Activated CD4-positive, alpha-beta memory T cell treated with anti-CD3 and anti-CD28 coated beads for 36 hours (primary cell): ENCODE data around the gene TRERF1. TPM values are rescaled to one million over a fixed set of nuclear protein-coding genes. Genes with fewer than 3 reads are reported as not detected.
"Not testable (repeated sequence)": the region's sequence is repeated elsewhere in the genome, so short reads cannot be mapped to it uniquely, and the experiment has no call there.

Experiments
- CTCF ChIA-PET: fragments of 350-600 bp; sonication (Branson Sonifier 250); formaldehyde crosslinking; loops from one replicate; lab custom pipeline; 2021; ENCODE audit warnings: antibody characterized with exemption, inconsistent platforms; lab: Charles Lee
- POLR2A ChIA-PET: fragments of 350-600 bp; sonication (Branson Sonifier 250); formaldehyde crosslinking; loops from one replicate; lab custom pipeline; 2021; ENCODE audit warnings: antibody characterized with exemption; lab: Charles Lee
- DNase-seq: peaks from one replicate; pipeline ENCODE4 v3.0.0-alpha.2; 2020
- H3K27ac Mint-ChIP-seq: one replicate; pipeline ENCODE4 v1.8.0; 2021; ENCODE audit warnings: mixed read lengths
- H3K27me3 Mint-ChIP-seq: one replicate; pipeline ENCODE4 v1.8.0; 2021; ENCODE audit warnings: mixed read lengths
- H3K36me3 Mint-ChIP-seq: one replicate; pipeline ENCODE4 v1.8.0; 2021; ENCODE audit warnings: mixed read lengths
- H3K4me1 Mint-ChIP-seq: one replicate; pipeline ENCODE4 v1.8.0; 2021; ENCODE audit warnings: low read depth, mixed read lengths
- H3K4me3 Mint-ChIP-seq: one replicate; pipeline ENCODE4 v1.8.0; 2021; ENCODE audit warnings: mild to moderate bottlenecking, mixed read lengths
- H3K9me3 Mint-ChIP-seq: one replicate; pipeline ENCODE4 v1.8.0; 2021; ENCODE audit warnings: mixed read lengths
- intact Hi-C: fragments of 100-400 bp; cut with micrococcal nuclease; formaldehyde crosslinking; loops from one replicate; pipeline ENCODE4 v1.15.1; 2023
- total RNA-seq, 2 experiments: library from RNA; stranded (reverse); gene quantifications; one replicate each; pipeline ENCODE4 v1.2.3, GENCODE V29; 2021

The TRERF1 gene
- total RNA-seq, 2 experiments from 2014 or later = 16.3 to 16.7 TPM

- ChIA-PET CTCF (interaction anchor here (2.0 kb wide), 1 partner anchor 213 kb away, joined by 6 read pairs; no protein-coding TSS in a partner anchor), POLR2A (no interaction called here)
- no peak overlapping the region for H3K4me3 Mint-ChIP-seq
- intact Hi-C loops = loop anchor here (5.0 kb wide), 1 partner anchor 98 kb away; no protein-coding TSS in a partner anchor
- H3K27me3 Mint-ChIP-seq = no peaks in the 10 kb centered on the region
- no peak overlapping the region for H3K27ac Mint-ChIP-seq
- peaks cover 2% of the 10 kb centered on the region for H3K36me3 Mint-ChIP-seq
- DNase-seq = no peak
- peaks cover 50% of the 10 kb centered on the region for H3K4me1 Mint-ChIP-seq
- H3K9me3 Mint-ChIP-seq = no peaks in the 10 kb centered on the region
Observed at GRCh38 chr6:42334870-42335269, 116.9 kb downstream of the TRERF1 start.

DNA sequence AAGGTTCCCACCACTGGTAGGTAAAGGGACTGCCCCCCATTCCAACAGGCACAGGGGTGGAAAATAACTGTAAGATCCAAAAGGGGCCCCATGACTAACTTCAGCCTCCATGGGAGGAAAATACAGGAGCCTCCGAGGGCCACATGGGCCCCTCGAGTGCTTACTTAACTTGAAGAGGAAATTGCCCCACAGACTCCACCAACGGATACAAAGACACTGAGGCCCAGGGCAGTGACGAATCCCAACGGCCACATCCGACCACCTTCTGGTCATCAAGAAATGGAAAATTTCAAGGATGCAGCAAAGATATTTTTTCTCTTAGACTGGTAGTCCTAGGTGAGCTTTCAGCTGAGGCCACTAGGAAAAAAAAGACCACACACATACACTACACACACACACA is 118.1 kb downstream of the TRERF1 start:
- intact Hi-C loops = no loop called here
- Mint-ChIP-seq H3K4me1 (peaks cover 39% of the 10 kb centered on the region), H3K27me3 (no peaks in the 10 kb centered on the region), H3K27ac (no peak overlapping the region), H3K4me3 (no peak overlapping the region), H3K9me3 (no peaks in the 10 kb centered on the region), H3K36me3 (peaks cover 2% of the 10 kb centered on the region)
- ChIA-PET CTCF (interaction anchor here (0.9 to 1.0 kb wide), 2 partner anchors 24 to 214 kb away, joined by 3 read pairs; no protein-coding TSS in a partner anchor), POLR2A (no interaction called here)
- no peak for DNase-seq

GRCh38 chr6:42332916-42333315 is 118.8 kb downstream of the TRERF1 start:
- Mint-ChIP-seq H3K27me3 (no peaks in the 10 kb centered on the region), H3K27ac (no peak overlapping the region), H3K36me3 (peaks cover 2% of the 10 kb centered on the region), H3K9me3 (no peaks in the 10 kb centered on the region), H3K4me1 (peaks cover 32% of the 10 kb centered on the region), H3K4me3 (no peak overlapping the region)
- ChIA-PET CTCF (interaction anchor here (0.9 kb wide), 1 partner anchor 214 kb away, joined by 3 read pairs; no protein-coding TSS in a partner anchor), POLR2A (no interaction called here)
- no peak for DNase-seq
- intact Hi-C loops = no loop called here

DNA sequence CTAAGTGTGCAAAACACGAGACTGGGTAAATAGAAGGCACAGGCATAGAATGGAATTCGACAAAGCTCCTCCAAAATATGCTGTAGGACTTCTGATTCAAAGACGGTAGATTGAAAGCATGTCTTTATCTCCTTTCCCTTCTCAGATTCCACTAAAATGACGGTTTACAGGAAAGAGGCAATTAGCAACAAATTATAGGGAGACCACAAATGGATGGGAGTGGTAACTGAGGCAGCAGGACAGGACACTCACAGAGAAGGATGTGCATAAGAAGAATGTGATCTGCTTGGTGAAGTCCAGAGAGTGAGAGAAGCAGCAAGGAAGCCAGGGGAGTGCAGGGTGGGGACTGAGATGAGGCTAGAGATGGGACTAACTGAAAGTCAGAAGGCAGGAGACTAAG is 120.7 kb downstream of the TRERF1 start:
- H3K9me3 Mint-ChIP-seq = no peaks in the 10 kb centered on the region
- CTCF ChIA-PET = no interaction called here
- no peaks in the 10 kb centered on the region for H3K27me3 Mint-ChIP-seq
- POLR2A ChIA-PET = no interaction called here
- intact Hi-C loops = no loop called here
- no peak for DNase-seq
- peaks cover 27% of the 10 kb centered on the region for H3K4me1 Mint-ChIP-seq
- no peak overlapping the region for H3K4me3 Mint-ChIP-seq
- H3K27ac Mint-ChIP-seq = no peak overlapping the region
- H3K36me3 Mint-ChIP-seq = peaks cover 2% of the 10 kb centered on the region

DNA sequence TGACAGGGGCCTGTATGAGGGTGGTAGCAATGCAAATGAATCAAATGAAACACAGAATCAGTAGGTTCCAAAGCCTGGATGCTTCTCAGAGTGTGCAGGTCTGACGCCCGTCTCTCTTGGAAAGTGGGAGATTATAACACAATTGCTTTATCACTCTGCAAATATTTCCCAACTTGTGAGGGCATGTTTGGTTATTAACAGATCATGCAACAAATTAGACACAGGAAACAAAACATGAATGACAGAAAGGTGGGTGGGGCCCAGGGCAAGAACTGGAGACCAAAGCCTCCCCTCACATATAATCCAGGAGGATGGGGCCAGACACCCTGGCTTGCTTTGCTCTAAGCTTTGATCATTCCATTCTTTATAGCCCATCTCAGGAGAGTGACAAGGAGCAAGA is 125.5 kb downstream of the TRERF1 start:
- ChIA-PET POLR2A (no interaction called here), CTCF (interaction anchor here (4.2 kb wide), 1 partner anchor 221 kb away, joined by 14 read pairs; no protein-coding TSS in a partner anchor)
- Mint-ChIP-seq H3K9me3 (no peaks in the 10 kb centered on the region), H3K36me3 (peaks cover 2% of the 10 kb centered on the region), H3K27ac (no peak overlapping the region), H3K4me3 (no peak overlapping the region), H3K4me1 (peaks cover 40% of the 10 kb centered on the region), H3K27me3 (no peaks in the 10 kb centered on the region)
- no peak for DNase-seq
- intact Hi-C loops = no loop called here

GRCh38 chr6:42324656-42325324 is 126.9 kb downstream of the TRERF1 start:
- H3K27me3 Mint-ChIP-seq, H3K36me3 Mint-ChIP-seq, H3K9me3 Mint-ChIP-seq, H3K4me3 Mint-ChIP-seq, H3K27ac Mint-ChIP-seq, DNase-seq, POLR2A ChIA-PET, intact Hi-C loops: not testable (repeated sequence)
- H3K4me1 Mint-ChIP-seq = peaks cover 46% of the 10 kb centered on the region
- CTCF ChIA-PET = interaction anchor here (4.2 kb wide), 1 partner anchor 223 kb away, joined by 14 read pairs; no protein-coding TSS in a partner anchor

GRCh38 chr6:42322676-42323075 is 129.1 kb downstream of the TRERF1 start:
- H3K4me3 Mint-ChIP-seq = no peak overlapping the region
- peaks cover 51% of the 10 kb centered on the region for H3K4me1 Mint-ChIP-seq
- H3K9me3 Mint-ChIP-seq = no peaks in the 10 kb centered on the region
- ChIA-PET POLR2A (no interaction called here), CTCF (interaction anchor here (1.5 kb wide), 1 partner anchor 12 kb away, joined by 3 read pairs; no protein-coding TSS in a partner anchor)
- H3K27ac Mint-ChIP-seq = no peak overlapping the region
- H3K27me3 Mint-ChIP-seq = no peaks in the 10 kb centered on the region
- intact Hi-C loops = no loop called here
- DNase-seq = no peak
- no peaks in the 10 kb centered on the region for H3K36me3 Mint-ChIP-seq

GRCh38 chr6:42321976-42322375 is 129.8 kb downstream of the TRERF1 start:
- H3K36me3 Mint-ChIP-seq = no peaks in the 10 kb centered on the region
- ChIA-PET POLR2A (no interaction called here), CTCF (interaction anchor here (0.8 to 1.5 kb wide), 2 partner anchors 12 to 226 kb away, joined by 3 read pairs; no protein-coding TSS in a partner anchor)
- H3K27ac Mint-ChIP-seq = peak overlapping the region; percentile 56
- DNase-seq = no peak
- H3K4me1 Mint-ChIP-seq = peaks cover 54% of the 10 kb centered on the region
- intact Hi-C loops = no loop called here
- H3K4me3 Mint-ChIP-seq = no peak overlapping the region
- H3K9me3 Mint-ChIP-seq = no peaks in the 10 kb centered on the region
- H3K27me3 Mint-ChIP-seq = no peaks in the 10 kb centered on the region

- ChIA-PET POLR2A (no interaction called here), CTCF (interaction anchor here (1.8 kb wide), 1 partner anchor 17 kb away, joined by 5 read pairs; no protein-coding TSS in a partner anchor)
- peaks cover 58% of the 10 kb centered on the region for H3K4me1 Mint-ChIP-seq
- no peaks in the 10 kb centered on the region for H3K27me3 Mint-ChIP-seq
- DNase-seq = no peak
- H3K9me3 Mint-ChIP-seq = no peaks in the 10 kb centered on the region
- no peak overlapping the region for H3K4me3 Mint-ChIP-seq
- H3K27ac Mint-ChIP-seq = peak overlapping the region; percentile 47
- H3K36me3 Mint-ChIP-seq = no peaks in the 10 kb centered on the region
- intact Hi-C loops = loop anchor here (1.0 kb wide), 1 partner anchor 37 kb away; no protein-coding TSS in a partner anchor
Observed at GRCh38 chr6:42320762-42321161, 131.0 kb downstream of the TRERF1 start.

- CTCF ChIA-PET = interaction anchor here (2.6 kb wide), 1 partner anchor 229 kb away, joined by 10 read pairs; no protein-coding TSS in a partner anchor
- no peaks in the 10 kb centered on the region for H3K36me3 Mint-ChIP-seq
- POLR2A ChIA-PET = no interaction called here
- intact Hi-C loops = no loop called here
- H3K9me3 Mint-ChIP-seq = no peaks in the 10 kb centered on the region
- no peaks in the 10 kb centered on the region for H3K27me3 Mint-ChIP-seq
- no peak overlapping the region for H3K27ac Mint-ChIP-seq
- peaks cover 70% of the 10 kb centered on the region for H3K4me1 Mint-ChIP-seq
- H3K4me3 Mint-ChIP-seq = no peak overlapping the region
- DNase-seq = no peak
Observed at GRCh38 chr6:42318480-42318879, 133.2 kb downstream of the TRERF1 start.

DNA sequence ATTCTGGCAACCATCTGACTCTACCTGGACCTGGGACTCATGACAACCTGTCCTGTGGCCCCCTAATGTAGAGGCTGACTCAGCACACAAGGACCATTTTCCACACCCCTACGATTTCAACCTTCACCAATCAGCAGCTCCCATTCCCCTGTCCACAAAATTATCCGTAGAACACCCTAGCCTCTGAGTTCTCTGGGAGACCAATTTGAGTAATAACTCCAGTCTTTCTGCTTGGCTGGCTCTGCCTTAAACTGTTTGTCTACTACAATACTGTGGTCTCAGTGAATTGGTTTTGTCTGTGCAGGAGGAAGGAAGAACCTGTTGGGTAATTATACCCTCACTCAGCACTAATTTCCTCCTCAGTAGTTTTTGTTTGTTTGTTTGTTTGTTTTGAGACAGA is 134.7 kb downstream of the TRERF1 start:
- no peak for DNase-seq
- CTCF ChIA-PET = interaction anchor here (0.6 to 2.6 kb wide), 3 partner anchors 22 to 230 kb away, joined by 4 to 10 read pairs (median 5); no protein-coding TSS in a partner anchor
- POLR2A ChIA-PET = no interaction called here
- Mint-ChIP-seq H3K27ac (peak overlapping the region; percentile 80), H3K4me1 (peaks cover 73% of the 10 kb centered on the region), H3K27me3 (no peaks in the 10 kb centered on the region), H3K36me3 (peaks cover 1% of the 10 kb centered on the region), H3K9me3 (no peaks in the 10 kb centered on the region), H3K4me3 (no peak overlapping the region)
- intact Hi-C loops = loop anchor here (1.0 to 2.0 kb wide), 3 partner anchors 23 to 40 kb away; no protein-coding TSS in a partner anchor
